ENCODE measurements around the gene SCUBE3.

The SCUBE3 gene

GRCh38 chr6:35230950-35231349, 17.2 kb downstream of the SCUBE3 start:
- TF ChIP-seq, protein P1, sequence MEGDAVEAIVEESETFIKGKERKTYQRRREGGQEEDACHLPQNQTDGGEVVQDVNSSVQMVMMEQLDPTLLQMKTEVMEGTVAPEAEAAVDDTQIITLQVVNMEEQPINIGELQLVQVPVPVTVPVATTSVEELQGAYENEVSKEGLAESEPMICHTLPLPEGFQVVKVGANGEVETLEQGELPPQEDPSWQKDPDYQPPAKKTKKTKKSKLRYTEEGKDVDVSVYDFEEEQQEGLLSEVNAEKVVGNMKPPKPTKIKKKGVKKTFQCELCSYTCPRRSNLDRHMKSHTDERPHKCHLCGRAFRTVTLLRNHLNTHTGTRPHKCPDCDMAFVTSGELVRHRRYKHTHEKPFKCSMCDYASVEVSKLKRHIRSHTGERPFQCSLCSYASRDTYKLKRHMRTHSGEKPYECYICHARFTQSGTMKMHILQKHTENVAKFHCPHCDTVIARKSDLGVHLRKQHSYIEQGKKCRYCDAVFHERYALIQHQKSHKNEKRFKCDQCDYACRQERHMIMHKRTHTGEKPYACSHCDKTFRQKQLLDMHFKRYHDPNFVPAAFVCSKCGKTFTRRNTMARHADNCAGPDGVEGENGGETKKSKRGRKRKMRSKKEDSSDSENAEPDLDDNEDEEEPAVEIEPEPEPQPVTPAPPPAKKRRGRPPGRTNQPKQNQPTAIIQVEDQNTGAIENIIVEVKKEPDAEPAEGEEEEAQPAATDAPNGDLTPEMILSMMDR (conservative IDR thresholded peaks at IDR 0.05; ENCODE audit: control insufficient read depth, insufficient read depth, low read depth, low read length) = no peak
- no peak for DNase-seq (ENCODE audit: low read depth)
- no peak overlapping the region for H3K4me3 ChIP-seq (ENCODE audit: control insufficient read depth, low read depth, low read length)

GRCh38 chr6:35231563-35231962, 17.8 kb downstream of the SCUBE3 start:
- H3K4me3 ChIP-seq (ENCODE audit: control insufficient read depth, low read depth, low read length) = no peak overlapping the region
- DNase-seq (ENCODE audit: low read depth) = no peak
- TF ChIP-seq, protein P1 (conservative IDR thresholded peaks at IDR 0.05; ENCODE audit: control insufficient read depth, insufficient read depth, low read depth, low read length) = no peak

- TF ChIP-seq, protein P1 (conservative IDR thresholded peaks at IDR 0.05; ENCODE audit: control insufficient read depth, insufficient read depth, low read depth, low read length) = no peak
- DNase-seq (ENCODE audit: low read depth) = no peak
- H3K4me3 ChIP-seq (ENCODE audit: control insufficient read depth, low read depth, low read length) = no peak overlapping the region
Measured at GRCh38 chr6:35234901-35235300, 21.1 kb downstream of the SCUBE3 start.

- TF ChIP-seq, protein P1 (conservative IDR thresholded peaks at IDR 0.05; ENCODE audit: control insufficient read depth, insufficient read depth, low read depth, low read length) = no peak
- no peak for DNase-seq (ENCODE audit: low read depth)
- no peak overlapping the region for H3K4me3 ChIP-seq (ENCODE audit: control insufficient read depth, low read depth, low read length)
Measured at GRCh38 chr6:35236223-35236622, 22.5 kb downstream of the SCUBE3 start.

DNA sequence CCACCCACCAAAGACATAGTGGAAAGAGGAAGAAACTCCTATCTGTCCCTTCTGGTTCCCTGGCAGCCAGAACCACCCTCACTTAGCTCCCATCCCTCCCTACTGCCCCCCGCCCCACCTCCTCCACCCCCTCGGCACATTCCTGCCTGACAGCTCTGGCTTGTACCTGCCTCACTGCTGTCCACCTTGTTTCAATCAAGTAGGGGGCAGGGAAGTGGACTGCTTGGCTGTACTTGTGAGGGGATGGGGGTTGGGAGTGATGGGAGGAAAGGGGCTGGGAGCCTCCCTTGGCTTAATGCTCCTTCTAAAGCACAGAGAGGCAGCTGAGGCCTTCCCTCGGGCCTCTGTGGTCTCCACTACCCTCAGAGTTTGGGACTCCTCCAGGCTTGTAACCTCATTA, 23.7 kb downstream of the SCUBE3 start:
- TF ChIP-seq, protein P1 (conservative IDR thresholded peaks at IDR 0.05; ENCODE audit: control insufficient read depth, insufficient read depth, low read depth, low read length) = no peak
- H3K4me3 ChIP-seq (ENCODE audit: control insufficient read depth, low read depth, low read length) = no peak overlapping the region
- no peak for DNase-seq (ENCODE audit: low read depth)

DNA sequence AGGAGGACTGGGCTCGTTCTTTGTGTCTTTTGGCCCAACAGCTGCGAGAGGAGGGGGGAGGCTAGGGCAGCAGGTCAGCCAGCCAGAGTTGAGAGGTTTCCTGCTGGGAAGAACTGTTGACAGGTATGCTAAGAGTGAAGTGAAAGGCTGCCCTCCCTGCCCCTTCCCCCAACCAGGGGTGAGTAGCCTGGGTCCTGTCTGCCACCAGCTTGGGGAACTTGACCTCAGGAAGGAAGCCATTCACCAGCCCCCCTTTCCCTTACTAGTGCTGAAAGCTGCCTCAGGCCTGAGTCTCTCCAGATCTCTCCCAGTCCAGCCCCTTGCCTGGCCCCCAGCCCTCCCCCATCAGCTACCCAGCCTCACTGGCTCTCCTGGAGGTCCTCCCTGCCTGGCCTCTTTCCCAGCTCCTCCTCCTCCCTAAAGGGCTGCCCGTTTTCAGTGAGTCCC, 25.1 kb downstream of the SCUBE3 start:
- TF ChIP-seq, protein P1 (conservative IDR thresholded peaks at IDR 0.05; ENCODE audit: control insufficient read depth, insufficient read depth, low read depth, low read length) = no peak
- no peak overlapping the region for H3K4me3 ChIP-seq (ENCODE audit: control insufficient read depth, low read depth, low read length)
- no peak for DNase-seq (ENCODE audit: low read depth)

DNA sequence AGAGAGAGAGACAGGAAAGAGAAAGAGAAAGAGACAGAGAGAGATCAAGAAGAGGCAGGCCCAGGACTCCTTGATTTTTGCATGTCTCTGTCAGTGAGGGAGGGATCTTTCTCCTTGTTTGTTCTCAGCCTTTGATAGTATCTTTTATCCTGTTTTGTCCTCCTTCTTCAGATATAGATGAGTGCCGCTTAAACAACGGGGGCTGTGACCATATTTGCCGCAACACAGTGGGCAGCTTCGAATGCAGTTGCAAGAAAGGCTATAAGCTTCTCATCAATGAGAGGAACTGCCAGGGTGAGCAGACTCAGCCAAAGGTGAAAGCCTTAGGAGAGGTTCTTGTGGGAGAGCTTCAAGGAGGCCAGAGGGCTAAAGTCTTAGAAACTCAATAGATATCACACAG, 25.8 kb downstream of the SCUBE3 start:
- DNase-seq (ENCODE audit: low read depth) = no peak
- no peak overlapping the region for H3K4me3 ChIP-seq (ENCODE audit: control insufficient read depth, low read depth, low read length)

More for the DNA sequence above, 25.8 kb downstream of the SCUBE3 start:
- TF ChIP-seq, protein P1 (conservative IDR thresholded peaks at IDR 0.05; ENCODE audit: control insufficient read depth, insufficient read depth, low read depth, low read length) = no peak
